ENCODE data around the gene TARP.
"Not testable (repeated sequence)": the region's sequence is repeated elsewhere in the genome, so short reads cannot be mapped to it uniquely, and the experiment has no call there.

The TARP gene

GRCh38 chr7:38296059-38296857 is 22.8 kb upstream of the TARP start:
- no peak for DNase-seq

GRCh38 chr7:38294926-38295325 is 21.5 kb upstream of the TARP start:
- DNase-seq, result no peak

GRCh38 chr7:38292442-38292841 is 19.0 kb upstream of the TARP start:
- DNase-seq, result no peak

- no peak for DNase-seq
Measured at GRCh38 chr7:38291650-38292049, 18.2 kb upstream of the TARP start.

GRCh38 chr7:38291117-38291647 is 17.7 kb upstream of the TARP start:
- DNase-seq, result no peak

GRCh38 chr7:38284553-38284952 is 11.1 kb upstream of the TARP start:
- no peak for DNase-seq

- no peak for DNase-seq
Measured at GRCh38 chr7:38283809-38284208, 10.4 kb upstream of the TARP start.

- no peak for DNase-seq
Measured at GRCh38 chr7:38283107-38283506, 9.7 kb upstream of the TARP start.

GRCh38 chr7:38282081-38282480 is 8.6 kb upstream of the TARP start:
- DNase-seq, result no peak

GRCh38 chr7:38281266-38281665 is 7.8 kb upstream of the TARP start:
- DNase-seq, result no peak

- no peak for DNase-seq
Measured at GRCh38 chr7:38280707-38281106, 7.3 kb upstream of the TARP start.

GRCh38 chr7:38280000-38280399 is 6.6 kb upstream of the TARP start:
- DNase-seq, result no peak

GRCh38 chr7:38276096-38276877 is 2.9 kb upstream of the TARP start:
- no peak for DNase-seq

GRCh38 chr7:38274927-38275620 is 1.6 kb upstream of the TARP start:
- DNase-seq, result no peak

GRCh38 chr7:38274486-38274885 is 1.1 kb upstream of the TARP start:
- DNase-seq, result no peak

- DNase-seq, result not testable (repeated sequence)
Measured at GRCh38 chr7:38270405-38270804, 3.0 kb downstream of the TARP start.

- DNase-seq, result not testable (repeated sequence)
Measured at GRCh38 chr7:38269704-38270346, 3.6 kb downstream of the TARP start.

GRCh38 chr7:38265958-38266357 is 7.5 kb downstream of the TARP start:
- DNase-seq, result not testable (repeated sequence)

GRCh38 chr7:38264602-38265001 is 8.8 kb downstream of the TARP start:
- not testable (repeated sequence) for DNase-seq

- not testable (repeated sequence) for DNase-seq
Measured at GRCh38 chr7:38263274-38263673, 10.2 kb downstream of the TARP start.

GRCh38 chr7:38262545-38262944 is 10.9 kb downstream of the TARP start:
- no peak for DNase-seq

- DNase-seq, result not testable (repeated sequence)
Measured at GRCh38 chr7:38262026-38262425, 11.4 kb downstream of the TARP start.

GRCh38 chr7:38261601-38262000 is 11.8 kb downstream of the TARP start:
- DNase-seq, result not testable (repeated sequence)
